Fibroblast of mammary gland (primary cell): ENCODE results near the gene MROH9.

ENCODE experiments used
- DNase-seq: peaks from one replicate; pipeline ENCODE4 v3.0.0-alpha.2; 2010; ENCODE audit warnings: low read depth
- H3K4me3 ChIP-seq: 2 replicates; pipeline ENCODE4 v1.5.1; 2011; ENCODE audit warnings: low read depth, mild to moderate bottlenecking, low read length, moderate library complexity; ENCODE audit not compliant: control insufficient read depth
- CTCF ChIP-seq: conservative IDR thresholded peaks from 2 replicates; pipeline ENCODE4 v1.5.1; 2011; ENCODE audit warnings: low read depth, low read length, inconsistent platforms; ENCODE audit not compliant: control insufficient read depth, insufficient read depth

MROH9 gene

GRCh38 chr1:170935231-170935630 is at the start of gene MROH9:
MROH9 (plus strand) TSS chr1:170935534; CDS start chr1:170945557, 10,023 bp downstream.
- no peak within 1 kb of the TSS for H3K4me3 ChIP-seq
- TF ChIP-seq CTCF = no peak
- DNase-seq = no peak

GRCh38 chr1:170885551-170885950 is 49.8 kb upstream of the MROH9 start:
- no peak for TF ChIP-seq CTCF
- peak; percentile 10 for DNase-seq
- no peak overlapping the region for H3K4me3 ChIP-seq

GRCh38 chr1:170886460-170886859 is 48.9 kb upstream of the MROH9 start:
- no peak for DNase-seq
- no peak overlapping the region for H3K4me3 ChIP-seq
- TF ChIP-seq CTCF = no peak

GRCh38 chr1:170887726-170888125 is 47.6 kb upstream of the MROH9 start:
- no peak overlapping the region for H3K4me3 ChIP-seq
- DNase-seq = no peak
- TF ChIP-seq CTCF = no peak

- H3K4me3 ChIP-seq = no peak overlapping the region
- no peak for TF ChIP-seq CTCF
- DNase-seq = no peak
Observed at GRCh38 chr1:170891872-170892271, 43.5 kb upstream of the MROH9 start.

- DNase-seq = peak; percentile 70
- no peak overlapping the region for H3K4me3 ChIP-seq
- no peak for TF ChIP-seq CTCF
Observed at GRCh38 chr1:170893655-170894297, 41.6 kb upstream of the MROH9 start.

GRCh38 chr1:170903961-170904360 is 31.4 kb upstream of the MROH9 start:
- TF ChIP-seq CTCF = no peak
- no peak for DNase-seq
- no peak overlapping the region for H3K4me3 ChIP-seq
